Smooth muscle cell (in vitro differentiated cells): Measurements from ENCODE around the gene BACE1-AS. TPM values are rescaled to one million over a fixed set of nuclear protein-coding genes. Genes with fewer than 3 reads are reported as not detected.
"Not testable (repeated sequence)": the region's sequence is repeated elsewhere in the genome, so short reads cannot be mapped to it uniquely, and the experiment has no call there.

ENCODE experiments used
- DNase-seq: peaks from one replicate; lab custom pipeline; 2025; ENCODE audit not compliant: unreplicated experiment; lab: John Stamatoyannopoulos, UW
- H2AFZ ChIP-seq: fragments of 200-600 bp; sonication (generic); 2 replicates; pipeline ENCODE4 v1.6.0; 2016; ENCODE audit warnings: antibody characterized with exemption, low read depth, mild to moderate bottlenecking
- H3F3A ChIP-seq: fragments of 200-600 bp; sonication (generic); 2 replicates; pipeline ENCODE4 v1.6.0; 2017; ENCODE audit warnings: antibody characterized with exemption, low read depth
- H3K27ac ChIP-seq: fragments of 200-600 bp; sonication (generic); 2 replicates; pipeline ENCODE4 v1.5.1; 2016; ENCODE audit warnings: low read depth, mild to moderate bottlenecking
- H3K27me3 ChIP-seq: fragments of 200-600 bp; sonication (generic); 2 replicates; pipeline ENCODE4 v1.6.1; 2016; ENCODE audit warnings: low read depth, mild to moderate bottlenecking
- H3K36me3 ChIP-seq: fragments of 200-600 bp; sonication (generic); 2 replicates; pipeline ENCODE4 v1.5.1; 2016; ENCODE audit warnings: low read depth
- H3K4me1 ChIP-seq: fragments of 200-600 bp; sonication (generic); 2 replicates; pipeline ENCODE4 v1.5.1; 2016; ENCODE audit warnings: low read depth
- H3K4me2 ChIP-seq: fragments of 200-600 bp; sonication (generic); 2 replicates; pipeline ENCODE4 v1.6.0; 2016; ENCODE audit warnings: mild to moderate bottlenecking
- H3K4me3 ChIP-seq: fragments of 200-600 bp; sonication (generic); 2 replicates; pipeline ENCODE4 v1.5.1; 2016; ENCODE audit warnings: mild to moderate bottlenecking
- H3K79me2 ChIP-seq: fragments of 200-600 bp; sonication (generic); 2 replicates; pipeline ENCODE4 v1.6.0; 2016; ENCODE audit warnings: low read depth, mild to moderate bottlenecking
- H3K9ac ChIP-seq: fragments of 200-600 bp; sonication (generic); 2 replicates; pipeline ENCODE4 v1.6.0; 2016; ENCODE audit warnings: low read depth
- H3K9me3 ChIP-seq: fragments of 200-600 bp; sonication (generic); replicated peaks from 2 replicates; pipeline ENCODE4 v1.5.1; 2016; ENCODE audit warnings: low read depth
- H4K20me1 ChIP-seq: fragments of 200-600 bp; sonication (generic); 2 replicates; pipeline ENCODE4 v1.6.0; 2016; ENCODE audit warnings: low read depth
- CTCF ChIP-seq: fragments of 200-600 bp; sonication (generic); IDR thresholded peaks from 2 replicates; pipeline ENCODE4 v1.5.1; 2017; ENCODE audit warnings: borderline replicate concordance, mild to moderate bottlenecking, antibody characterized with exemption; ENCODE audit not compliant: insufficient read depth, poor library complexity, severe bottlenecking
- WGBS: methylation state at CpG from one replicate; pipeline ENCODE4 v1.1.7; 2016; ENCODE audit warnings: low lambda C conversion rate; 5-methylcytosine and 5-hydroxymethylcytosine counted together
- polyA plus RNA-seq: library from polyadenylated mRNA; unstranded; fragments of >200 nt; fragmentation: Nextera tagmentation; extraction: Ambion mirVana; gene quantifications from 2 replicates; pipeline ENCODE4 v1.2.1, GENCODE V29; 2016
- total RNA-seq: library from RNA; depleted of rRNA; stranded (reverse); fragments of >200 nt; gene quantifications from 2 replicates; pipeline ENCODE4 v1.2.3, GENCODE V29; 2014

Gene BACE1-AS
- total and polyA plus RNA-seq, 2 experiments from 2014 or later = 1.9 to 6.6 TPM

GRCh38 chr11:117265745-117266144, 25.4 kb upstream of the BACE1-AS start:
- Histone ChIP-seq H3K4me3 (no peak overlapping the region), H3K4me1 (no peaks in the 10 kb centered on the region), H2AFZ (no peak overlapping the region), H3K4me2 (no peak overlapping the region), H3K27ac (no peak overlapping the region), H3K36me3 (peaks cover 3% of the 10 kb centered on the region), H3F3A (no peaks in the 10 kb centered on the region), H4K20me1 (no peaks in the 10 kb centered on the region), H3K9me3 (no peaks in the 10 kb centered on the region), H3K9ac (no peak overlapping the region), H3K27me3 (no peaks in the 10 kb centered on the region), H3K79me2 (no peaks in the 10 kb centered on the region)
- no peak for TF ChIP-seq CTCF
- 77% methylated on average over 2 of the region's 2 CpGs for WGBS
- no peak for DNase-seq

GRCh38 chr11:117269856-117270255, 21.3 kb upstream of the BACE1-AS start:
- Histone ChIP-seq H3K4me2 (no peak overlapping the region), H3K27ac (no peak overlapping the region), H3K4me3 (no peak overlapping the region), H3F3A (peaks cover 3% of the 10 kb centered on the region), H3K9me3 (no peaks in the 10 kb centered on the region), H2AFZ (no peak overlapping the region), H3K9ac (no peak overlapping the region), H3K4me1 (no peaks in the 10 kb centered on the region), H4K20me1 (no peaks in the 10 kb centered on the region), H3K79me2 (no peaks in the 10 kb centered on the region), H3K36me3 (no peaks in the 10 kb centered on the region), H3K27me3 (no peaks in the 10 kb centered on the region)
- no peak for DNase-seq
- WGBS = 76% methylated on average over 2 of the region's 2 CpGs
- TF ChIP-seq CTCF = no peak

GRCh38 chr11:117271208-117271607, 19.9 kb upstream of the BACE1-AS start:
- no peaks in the 10 kb centered on the region for H3K36me3 ChIP-seq
- DNase-seq = no peak
- no peak for TF ChIP-seq CTCF
- no peak overlapping the region for H3K4me2 ChIP-seq
- H3F3A ChIP-seq = peaks cover 3% of the 10 kb centered on the region
- H3K79me2 ChIP-seq = no peaks in the 10 kb centered on the region
- no peak overlapping the region for H3K4me3 ChIP-seq
- H3K4me1 ChIP-seq = no peaks in the 10 kb centered on the region
- H3K27me3 ChIP-seq = no peaks in the 10 kb centered on the region
- H2AFZ ChIP-seq = no peak overlapping the region
- H3K9ac ChIP-seq = no peak overlapping the region
- no peak overlapping the region for H3K27ac ChIP-seq
- H4K20me1 ChIP-seq = no peaks in the 10 kb centered on the region
- no peaks in the 10 kb centered on the region for H3K9me3 ChIP-seq
- 78% methylated on average over 4 of the region's 4 CpGs for WGBS

GRCh38 chr11:117272175-117272574, 19.0 kb upstream of the BACE1-AS start:
- H3K27ac ChIP-seq, H3K4me3 ChIP-seq, H3F3A ChIP-seq, DNase-seq, H3K4me1 ChIP-seq, H4K20me1 ChIP-seq, H2AFZ ChIP-seq, H3K9me3 ChIP-seq, H3K79me2 ChIP-seq, H3K36me3 ChIP-seq, H3K9ac ChIP-seq, H3K27me3 ChIP-seq, H3K4me2 ChIP-seq: not testable (repeated sequence)
- 97% methylated on average over 5 of the region's 5 CpGs for WGBS
